ENCODE data around the gene ATP6V1D. TPM values are rescaled to one million over a fixed set of nuclear protein-coding genes. Genes with fewer than 3 reads are reported as not detected.

ATP6V1D gene
- polyA plus RNA-seq, 1 donor, result 71.0 TPM

GRCh38 chr14:67393689-67394088 lies 34.1 kb upstream of the ATP6V1D start:
- Histone ChIP-seq H3K36me3 (ENCODE audit: control insufficient read depth, insufficient read depth, low read length) (peaks cover 55% of the 10 kb centered on the region), H3K9me3 (ENCODE audit: control insufficient read depth, low read depth, low read length) (no peaks in the 10 kb centered on the region), H3K27me3 (ENCODE audit: control insufficient read depth, insufficient read depth, low read length) (no peaks in the 10 kb centered on the region), H3K4me1 (ENCODE audit: control insufficient read depth, insufficient read depth, low read length) (no peaks in the 10 kb centered on the region), H3K4me3 (ENCODE audit: low read length) (no peak overlapping the region), H3K27ac (ENCODE audit: low read length) (no peak overlapping the region)
- no peak for DNase-seq
- WGBS (ENCODE audit: insufficient coverage, low lambda C conversion rate), result no CpG with 5 or more reads among the region's 6 CpGs

GRCh38 chr14:67392800-67393199 lies 33.2 kb upstream of the ATP6V1D start:
- Histone ChIP-seq H3K4me1 (ENCODE audit: control insufficient read depth, insufficient read depth, low read length) (no peaks in the 10 kb centered on the region), H3K27me3 (ENCODE audit: control insufficient read depth, insufficient read depth, low read length) (no peaks in the 10 kb centered on the region), H3K27ac (ENCODE audit: low read length) (no peak overlapping the region), H3K4me3 (ENCODE audit: low read length) (no peak overlapping the region), H3K9me3 (ENCODE audit: control insufficient read depth, low read depth, low read length) (no peaks in the 10 kb centered on the region), H3K36me3 (ENCODE audit: control insufficient read depth, insufficient read depth, low read length) (peaks cover 61% of the 10 kb centered on the region)
- no CpG with 5 or more reads among the region's 9 CpGs for WGBS (ENCODE audit: insufficient coverage, low lambda C conversion rate)
- DNase-seq, result no peak

GRCh38 chr14:67392123-67392522 lies 32.5 kb upstream of the ATP6V1D start:
- H3K4me1 ChIP-seq (ENCODE audit: control insufficient read depth, insufficient read depth, low read length), result no peaks in the 10 kb centered on the region
- no peak overlapping the region for H3K27ac ChIP-seq (ENCODE audit: low read length)
- H3K9me3 ChIP-seq (ENCODE audit: control insufficient read depth, low read depth, low read length), result no peaks in the 10 kb centered on the region
- peaks cover 59% of the 10 kb centered on the region for H3K36me3 ChIP-seq (ENCODE audit: control insufficient read depth, insufficient read depth, low read length)
- H3K27me3 ChIP-seq (ENCODE audit: control insufficient read depth, insufficient read depth, low read length), result no peaks in the 10 kb centered on the region
- H3K4me3 ChIP-seq (ENCODE audit: low read length), result no peak overlapping the region
- no CpG with 5 or more reads among the region's 3 CpGs for WGBS (ENCODE audit: insufficient coverage, low lambda C conversion rate)
- no peak for DNase-seq

- no peak overlapping the region for H3K4me3 ChIP-seq (ENCODE audit: low read length)
- H3K9me3 ChIP-seq (ENCODE audit: control insufficient read depth, low read depth, low read length), result no peaks in the 10 kb centered on the region
- no peaks in the 10 kb centered on the region for H3K27me3 ChIP-seq (ENCODE audit: control insufficient read depth, insufficient read depth, low read length)
- H3K36me3 ChIP-seq (ENCODE audit: control insufficient read depth, insufficient read depth, low read length), result peaks cover 59% of the 10 kb centered on the region
- H3K4me1 ChIP-seq (ENCODE audit: control insufficient read depth, insufficient read depth, low read length), result no peaks in the 10 kb centered on the region
- WGBS (ENCODE audit: insufficient coverage, low lambda C conversion rate), result no CpG with 5 or more reads among the region's 6 CpGs
- no peak overlapping the region for H3K27ac ChIP-seq (ENCODE audit: low read length)
- no peak for DNase-seq
These were observed 31.7 kb upstream of the ATP6V1D start for GRCh38 chr14:67391268-67391667.

GRCh38 chr14:67389811-67390534 lies 30.4 kb upstream of the ATP6V1D start:
- peaks cover 69% of the 10 kb centered on the region for H3K36me3 ChIP-seq (ENCODE audit: control insufficient read depth, insufficient read depth, low read length)
- H3K27me3 ChIP-seq (ENCODE audit: control insufficient read depth, insufficient read depth, low read length), result no peaks in the 10 kb centered on the region
- no CpG with 5 or more reads among the region's 1 CpG for WGBS (ENCODE audit: insufficient coverage, low lambda C conversion rate)
- DNase-seq, result no peak
- H3K4me3 ChIP-seq (ENCODE audit: low read length), result no peak overlapping the region
- H3K4me1 ChIP-seq (ENCODE audit: control insufficient read depth, insufficient read depth, low read length), result no peaks in the 10 kb centered on the region
- H3K27ac ChIP-seq (ENCODE audit: low read length), result no peak overlapping the region
- H3K9me3 ChIP-seq (ENCODE audit: control insufficient read depth, low read depth, low read length), result no peaks in the 10 kb centered on the region

GRCh38 chr14:67389275-67389674 lies 29.7 kb upstream of the ATP6V1D start:
- Histone ChIP-seq H3K4me1 (ENCODE audit: control insufficient read depth, insufficient read depth, low read length) (no peaks in the 10 kb centered on the region), H3K27ac (ENCODE audit: low read length) (no peak overlapping the region), H3K4me3 (ENCODE audit: low read length) (no peak overlapping the region), H3K36me3 (ENCODE audit: control insufficient read depth, insufficient read depth, low read length) (peaks cover 67% of the 10 kb centered on the region), H3K27me3 (ENCODE audit: control insufficient read depth, insufficient read depth, low read length) (no peaks in the 10 kb centered on the region), H3K9me3 (ENCODE audit: control insufficient read depth, low read depth, low read length) (no peaks in the 10 kb centered on the region)
- WGBS (ENCODE audit: insufficient coverage, low lambda C conversion rate), result 100% methylated on average over 1 of the region's 3 CpGs
- DNase-seq, result no peak

GRCh38 chr14:67387195-67387594 lies 27.6 kb upstream of the ATP6V1D start:
- peaks cover 70% of the 10 kb centered on the region for H3K36me3 ChIP-seq (ENCODE audit: control insufficient read depth, insufficient read depth, low read length)
- H3K4me3 ChIP-seq (ENCODE audit: low read length), result no peak overlapping the region
- H3K27me3 ChIP-seq (ENCODE audit: control insufficient read depth, insufficient read depth, low read length), result no peaks in the 10 kb centered on the region
- H3K4me1 ChIP-seq (ENCODE audit: control insufficient read depth, insufficient read depth, low read length), result no peaks in the 10 kb centered on the region
- no peak overlapping the region for H3K27ac ChIP-seq (ENCODE audit: low read length)
- whole genome bisulfite sequencing (ENCODE audit: insufficient coverage, low lambda C conversion rate), result 100% methylated on average over 2 of the region's 2 CpGs
- no peak for DNase-seq
- H3K9me3 ChIP-seq (ENCODE audit: control insufficient read depth, low read depth, low read length), result no peaks in the 10 kb centered on the region

GRCh38 chr14:67385618-67386017 lies 26.0 kb upstream of the ATP6V1D start:
- Histone ChIP-seq H3K36me3 (ENCODE audit: control insufficient read depth, insufficient read depth, low read length) (peaks cover 74% of the 10 kb centered on the region), H3K9me3 (ENCODE audit: control insufficient read depth, low read depth, low read length) (no peaks in the 10 kb centered on the region), H3K4me1 (ENCODE audit: control insufficient read depth, insufficient read depth, low read length) (no peaks in the 10 kb centered on the region), H3K27ac (ENCODE audit: low read length) (no peak overlapping the region), H3K27me3 (ENCODE audit: control insufficient read depth, insufficient read depth, low read length) (no peaks in the 10 kb centered on the region), H3K4me3 (ENCODE audit: low read length) (no peak overlapping the region)
- peak in 1 of 2 donors; percentile 27 for DNase-seq
- WGBS (ENCODE audit: insufficient coverage, low lambda C conversion rate), result no CpG with 5 or more reads among the region's 2 CpGs

GRCh38 chr14:67385120-67385519 lies 25.5 kb upstream of the ATP6V1D start:
- DNase-seq, result no peak
- no peak overlapping the region for H3K27ac ChIP-seq (ENCODE audit: low read length)
- H3K4me1 ChIP-seq (ENCODE audit: control insufficient read depth, insufficient read depth, low read length), result no peaks in the 10 kb centered on the region
- H3K36me3 ChIP-seq (ENCODE audit: control insufficient read depth, insufficient read depth, low read length), result peaks cover 70% of the 10 kb centered on the region
- H3K27me3 ChIP-seq (ENCODE audit: control insufficient read depth, insufficient read depth, low read length), result no peaks in the 10 kb centered on the region
- H3K9me3 ChIP-seq (ENCODE audit: control insufficient read depth, low read depth, low read length), result no peaks in the 10 kb centered on the region
- no peak overlapping the region for H3K4me3 ChIP-seq (ENCODE audit: low read length)
- WGBS (ENCODE audit: insufficient coverage, low lambda C conversion rate), result 100% methylated on average over 1 of the region's 2 CpGs

- H3K36me3 ChIP-seq (ENCODE audit: control insufficient read depth, insufficient read depth, low read length), result peaks cover 62% of the 10 kb centered on the region
These were observed 18.3 kb upstream of the ATP6V1D start for GRCh38 chr14:67377916-67378315.

GRCh38 chr14:67373347-67373746 lies 13.7 kb upstream of the ATP6V1D start:
- DNase-seq, result no peak
- Histone ChIP-seq H3K36me3 (ENCODE audit: control insufficient read depth, insufficient read depth, low read length) (peaks cover 50% of the 10 kb centered on the region), H3K4me1 (ENCODE audit: control insufficient read depth, insufficient read depth, low read length) (no peaks in the 10 kb centered on the region), H3K27me3 (ENCODE audit: control insufficient read depth, insufficient read depth, low read length) (no peaks in the 10 kb centered on the region), H3K4me3 (ENCODE audit: low read length) (no peak overlapping the region), H3K27ac (ENCODE audit: low read length) (no peak overlapping the region), H3K9me3 (ENCODE audit: control insufficient read depth, low read depth, low read length) (no peaks in the 10 kb centered on the region)
- WGBS (ENCODE audit: insufficient coverage, low lambda C conversion rate), result no CpG with 5 or more reads among the region's 2 CpGs

More at GRCh38 chr14:67377916-67378315, 18.3 kb upstream of the ATP6V1D start:
- H3K27me3 ChIP-seq (ENCODE audit: control insufficient read depth, insufficient read depth, low read length), result no peaks in the 10 kb centered on the region
- no peaks in the 10 kb centered on the region for H3K4me1 ChIP-seq (ENCODE audit: control insufficient read depth, insufficient read depth, low read length)
- DNase-seq, result no peak
- no peak overlapping the region for H3K4me3 ChIP-seq (ENCODE audit: low read length)
- no peak overlapping the region for H3K27ac ChIP-seq (ENCODE audit: low read length)
- no peaks in the 10 kb centered on the region for H3K9me3 ChIP-seq (ENCODE audit: control insufficient read depth, low read depth, low read length)
